Ecto neural progenitor cell (in vitro differentiated cells): ENCODE results near the gene ATP2C2.
"Not testable (repeated sequence)": the region's sequence is repeated elsewhere in the genome, so short reads cannot be mapped to it uniquely, and the experiment has no call there.

ENCODE experiments used
- DNase-seq: peaks from one replicate; pipeline ENCODE4 v3.0.0-alpha.2; 2018; ENCODE audit warnings: low spot score

The ATP2C2 gene

DNA sequence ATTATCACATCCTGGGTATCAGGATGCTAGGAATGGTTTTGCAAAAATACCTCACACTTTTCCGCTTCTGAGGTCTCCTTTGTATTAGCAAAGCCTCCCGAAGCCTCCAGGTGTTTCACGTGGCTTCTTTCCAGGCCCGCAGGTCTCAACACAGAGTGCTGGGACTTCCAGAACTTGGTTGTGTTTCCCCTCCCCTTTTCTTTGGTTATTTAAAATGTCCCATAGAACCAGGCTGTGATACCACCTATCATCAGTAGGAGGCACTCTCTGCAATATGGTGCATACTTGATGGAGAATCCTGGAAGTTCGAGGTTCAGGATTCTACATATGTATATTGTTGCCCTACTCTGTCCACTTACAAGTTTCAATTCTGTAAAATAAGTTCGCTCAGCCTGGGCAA lies 28.8 kb downstream of the ATP2C2 start:
- no peak for DNase-seq

DNA sequence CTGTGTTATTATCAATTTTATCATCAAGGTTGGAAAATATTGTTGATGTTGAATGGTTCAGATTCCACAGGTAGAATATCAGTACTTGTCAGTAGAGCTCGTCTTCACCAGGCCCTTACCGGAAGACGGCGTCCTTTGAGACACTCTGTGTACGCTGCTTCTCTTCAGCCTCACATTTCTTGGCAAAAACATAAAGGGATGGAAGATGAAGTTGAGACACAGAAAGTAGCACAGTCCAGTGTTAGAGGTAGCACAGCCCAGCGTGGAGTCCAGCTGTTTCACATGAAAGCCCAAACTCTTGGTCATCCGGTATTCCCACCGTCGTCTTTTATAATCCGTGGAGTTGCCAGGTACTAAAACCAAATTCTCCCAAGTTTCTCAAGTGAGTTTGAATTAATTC lies 30.4 kb downstream of the ATP2C2 start:
- no peak for DNase-seq

DNA sequence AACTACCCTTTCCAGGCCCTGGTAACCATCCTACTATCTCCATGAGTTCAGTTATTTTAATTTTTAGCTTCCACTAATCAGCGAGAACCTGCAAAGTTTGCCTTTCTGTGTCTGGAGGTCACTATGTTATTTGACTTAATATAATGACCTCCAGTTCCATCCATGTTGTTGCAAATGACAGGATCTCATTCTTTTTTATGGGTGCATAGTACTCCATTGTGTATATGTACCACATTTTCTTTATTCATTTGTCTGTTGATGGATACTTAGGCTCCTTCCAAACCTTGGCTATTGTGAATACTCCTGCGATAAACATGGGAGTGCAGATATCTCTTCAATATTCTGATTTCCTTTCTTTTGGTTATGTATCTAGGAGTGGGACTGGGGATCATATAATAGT lies 31.6 kb downstream of the ATP2C2 start:
- not testable (repeated sequence) for DNase-seq

DNA sequence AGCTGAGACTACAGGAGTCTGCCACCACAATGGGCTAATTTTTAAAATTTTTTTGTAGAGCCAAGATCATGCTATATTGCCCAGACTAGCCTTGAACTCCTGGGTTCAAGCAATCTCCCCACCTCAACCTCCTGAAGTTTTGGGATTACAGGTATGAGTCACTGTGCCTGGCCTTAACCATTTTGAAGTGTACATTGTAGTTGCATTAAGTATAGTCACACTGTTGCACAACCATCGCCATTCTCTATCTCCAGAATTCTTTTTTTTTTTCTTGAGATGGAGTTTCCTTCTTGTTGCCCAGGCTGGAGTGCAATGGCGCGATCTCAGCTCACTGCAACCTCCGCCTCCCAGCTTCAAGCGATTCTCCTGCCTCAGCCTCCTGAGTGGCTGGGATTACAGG lies 35.1 kb downstream of the ATP2C2 start:
- not testable (repeated sequence) for DNase-seq

DNA sequence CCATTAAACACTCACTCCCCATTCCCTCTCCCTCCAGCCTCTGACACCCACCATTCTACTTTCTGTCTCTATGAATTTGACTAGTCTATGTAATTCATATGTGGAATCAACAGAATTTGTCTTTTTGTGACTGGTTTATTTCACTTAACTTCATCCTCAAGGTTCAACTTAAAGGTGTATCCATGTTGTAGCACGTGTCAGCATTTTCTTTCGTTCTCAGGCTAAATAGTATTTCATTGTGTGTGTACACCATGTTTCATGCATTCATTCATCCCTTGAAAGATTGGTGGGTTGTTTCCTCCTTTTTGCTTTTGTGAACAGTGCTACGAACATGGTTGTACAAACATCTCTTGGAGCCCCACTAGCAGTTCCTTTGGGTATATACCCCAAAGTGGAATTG lies 36.0 kb downstream of the ATP2C2 start:
- DNase-seq, result no peak

DNA sequence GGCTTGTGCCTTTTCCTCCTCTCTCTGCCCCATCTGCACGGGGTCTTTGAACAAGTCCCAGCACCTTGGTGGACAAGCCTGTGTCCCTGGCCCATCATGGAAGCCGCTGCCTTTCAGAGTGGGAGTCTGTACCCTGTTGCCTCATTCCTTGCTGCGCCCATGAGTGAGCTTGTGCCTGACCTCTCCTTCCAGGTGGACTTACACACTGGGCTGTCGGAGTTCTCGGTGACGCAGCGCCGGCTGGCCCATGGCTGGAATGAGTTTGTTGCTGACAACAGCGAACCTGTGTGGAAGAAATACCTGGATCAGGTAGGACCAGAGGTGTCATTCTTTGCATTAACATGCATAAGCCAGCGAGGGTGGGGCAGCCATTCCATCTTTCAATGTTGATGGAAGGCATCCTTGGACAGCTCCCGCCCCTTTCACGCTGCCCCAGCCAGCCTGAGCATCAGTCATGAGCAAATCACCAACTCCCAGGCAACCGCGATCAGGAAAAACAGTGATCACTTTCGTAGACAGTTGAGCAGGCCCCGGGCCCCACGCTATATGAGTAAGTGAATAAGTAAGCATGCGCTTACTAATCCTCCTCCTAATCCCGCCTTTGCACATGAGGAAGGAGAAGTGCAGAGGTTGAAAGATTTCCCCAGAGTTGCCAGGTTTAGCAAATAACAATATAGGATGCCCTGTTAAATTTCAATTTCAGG lies 36.8 kb downstream of the ATP2C2 start:
- DNase-seq, result no peak

DNA sequence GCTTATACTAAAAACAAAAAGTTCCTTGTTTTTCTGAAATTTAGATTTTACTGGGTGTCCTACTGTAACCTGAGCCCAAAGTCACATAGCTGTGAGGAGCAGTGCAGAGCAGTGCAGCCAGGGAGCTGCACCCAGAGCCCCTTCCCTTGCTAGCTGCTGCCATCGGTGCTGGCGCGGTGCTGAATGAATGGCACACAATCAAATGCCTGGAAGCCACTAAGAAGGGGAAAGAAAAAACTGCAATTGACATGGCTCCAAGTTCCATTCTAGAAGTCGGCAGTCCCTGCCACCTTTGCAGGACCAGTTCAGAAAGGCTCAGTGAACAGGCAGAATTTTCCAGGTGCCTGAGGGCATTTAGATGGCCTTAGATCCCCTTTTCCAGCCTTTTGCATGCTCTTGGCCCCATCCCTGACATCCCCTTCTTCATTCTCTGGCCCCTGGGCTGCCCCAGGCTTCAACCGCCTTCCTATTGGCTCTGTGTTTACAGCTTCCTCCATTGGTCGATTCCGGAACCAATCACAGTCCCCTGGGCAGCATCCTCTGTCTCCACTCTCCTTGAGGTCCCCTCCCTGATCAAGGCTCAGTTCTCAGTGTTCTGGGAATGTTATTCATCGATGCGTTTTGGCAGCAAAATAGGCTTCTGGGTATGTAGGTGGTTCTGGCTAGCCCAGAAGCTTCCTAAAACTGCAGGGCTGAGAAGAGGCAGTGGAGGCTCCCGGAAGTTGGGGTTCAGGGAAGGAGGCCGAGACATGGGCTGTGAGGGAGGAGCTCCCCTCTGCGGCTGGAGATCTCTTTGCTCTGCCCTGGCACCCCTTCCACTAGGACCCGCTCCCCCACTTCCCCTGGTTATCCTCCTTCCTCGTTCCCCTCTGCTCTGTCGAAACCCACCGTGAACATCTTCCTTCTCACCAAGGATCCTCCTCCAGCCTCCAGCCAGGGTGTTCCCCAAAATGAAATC lies 37.9 kb downstream of the ATP2C2 start:
- DNase-seq, result no peak

DNA sequence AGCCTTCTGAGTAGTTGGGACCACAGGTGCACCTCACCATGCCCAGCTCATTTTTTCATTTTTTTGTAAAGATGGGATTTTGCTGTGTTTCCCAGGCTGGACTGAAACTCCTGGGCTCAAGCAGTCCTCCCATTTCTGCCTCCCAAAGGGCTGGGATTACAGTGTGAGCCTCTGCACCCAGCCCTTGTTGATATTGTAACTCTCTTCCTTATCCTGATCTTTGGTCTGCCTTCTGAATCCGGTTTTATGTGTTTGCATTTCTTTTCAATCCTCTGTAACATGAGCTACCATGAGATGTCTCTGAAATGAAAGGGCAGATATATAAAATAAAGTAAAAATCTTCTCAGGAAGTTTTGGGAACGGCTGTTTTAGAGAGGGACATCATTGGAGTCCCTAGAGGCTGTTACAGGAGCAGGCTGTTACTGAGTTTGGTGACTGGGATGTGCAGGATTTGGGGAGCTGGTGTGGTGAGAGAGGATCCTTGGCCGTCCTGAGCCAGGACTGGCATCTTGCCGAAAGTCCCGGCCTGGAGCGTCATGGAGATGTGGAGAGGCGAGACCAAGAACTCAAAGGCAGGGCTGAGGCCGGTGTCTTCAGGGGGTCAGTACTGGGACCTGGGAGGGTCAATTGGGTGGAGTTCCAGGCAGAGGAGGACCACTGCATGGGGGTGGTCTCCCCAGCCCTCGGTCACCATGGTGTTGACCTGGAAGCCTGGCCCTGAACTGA lies 39.4 kb downstream of the ATP2C2 start:
- DNase-seq, result no peak

DNA sequence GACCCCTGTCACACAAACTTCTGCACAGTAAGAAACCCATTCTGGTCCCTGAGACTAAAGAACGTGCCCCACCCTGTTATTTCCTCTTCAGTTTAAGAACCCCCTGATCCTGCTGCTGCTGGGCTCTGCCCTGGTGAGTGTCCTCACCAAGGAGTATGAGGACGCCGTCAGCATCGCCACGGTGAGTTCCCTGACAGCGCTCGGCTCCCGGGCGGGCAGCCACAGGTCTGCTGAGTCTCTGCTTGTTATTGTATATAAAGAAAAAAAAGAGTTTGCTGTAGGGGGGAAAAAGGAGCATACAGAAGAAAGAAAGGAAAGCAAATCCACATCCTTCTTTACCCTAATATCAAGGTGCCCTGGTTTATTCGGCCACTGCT lies 40.0 kb downstream of the ATP2C2 start:
- DNase-seq, result no peak

DNA sequence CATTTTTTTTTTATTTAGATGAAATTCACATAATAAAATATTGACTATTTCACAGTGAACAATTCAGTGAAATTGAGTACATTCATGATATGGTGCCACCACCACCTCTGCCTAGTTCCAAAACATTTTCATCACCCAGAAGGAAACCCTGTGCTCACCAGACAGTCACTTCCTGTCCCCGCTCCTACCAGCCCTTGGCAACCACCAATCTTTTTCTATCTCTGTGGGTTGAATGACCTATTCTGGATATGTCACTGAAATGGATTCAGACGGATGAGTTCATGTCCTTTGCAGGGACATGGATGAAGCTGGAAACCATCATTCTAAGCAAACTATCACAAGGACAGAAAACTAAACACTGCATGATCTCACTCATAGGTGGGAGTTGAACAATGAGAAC lies 40.5 kb downstream of the ATP2C2 start:
- DNase-seq, result no peak

DNA sequence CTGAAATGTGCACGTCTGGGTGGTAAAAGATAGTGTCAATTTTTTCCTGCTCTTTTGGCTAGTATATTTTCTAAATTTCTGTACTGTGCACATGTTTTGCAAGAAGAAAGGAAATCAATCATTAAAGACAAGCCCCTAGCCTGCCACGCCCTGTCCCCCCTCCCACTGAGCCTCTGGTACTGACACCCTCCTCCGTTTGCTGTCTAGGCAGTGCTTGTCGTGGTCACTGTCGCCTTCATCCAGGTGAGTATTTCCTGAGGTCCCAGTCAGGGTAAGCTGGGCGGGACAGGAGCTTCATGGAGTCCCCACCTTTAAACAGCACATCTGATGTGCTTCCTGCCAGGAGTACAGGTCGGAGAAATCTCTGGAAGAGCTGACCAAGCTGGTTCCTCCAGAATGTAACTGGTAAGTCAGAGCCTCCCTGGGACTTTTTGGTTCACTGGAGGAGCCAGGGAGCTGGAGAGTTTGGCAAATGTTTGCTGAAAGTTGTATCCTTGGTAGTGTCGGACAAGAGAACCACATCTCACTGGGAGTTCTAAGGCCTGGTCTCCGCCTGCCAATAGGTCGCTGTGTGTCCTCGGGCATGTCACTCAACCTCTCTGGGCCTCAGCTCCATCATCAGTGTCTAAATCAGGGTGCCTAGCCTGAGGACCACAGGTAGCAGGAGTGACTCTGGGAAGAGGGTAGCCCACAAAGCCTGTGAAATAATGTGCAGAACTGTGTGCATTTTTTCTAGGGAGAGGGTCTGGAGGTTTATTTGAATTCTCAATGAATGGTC lies 42.2 kb downstream of the ATP2C2 start:
- no peak for DNase-seq

DNA sequence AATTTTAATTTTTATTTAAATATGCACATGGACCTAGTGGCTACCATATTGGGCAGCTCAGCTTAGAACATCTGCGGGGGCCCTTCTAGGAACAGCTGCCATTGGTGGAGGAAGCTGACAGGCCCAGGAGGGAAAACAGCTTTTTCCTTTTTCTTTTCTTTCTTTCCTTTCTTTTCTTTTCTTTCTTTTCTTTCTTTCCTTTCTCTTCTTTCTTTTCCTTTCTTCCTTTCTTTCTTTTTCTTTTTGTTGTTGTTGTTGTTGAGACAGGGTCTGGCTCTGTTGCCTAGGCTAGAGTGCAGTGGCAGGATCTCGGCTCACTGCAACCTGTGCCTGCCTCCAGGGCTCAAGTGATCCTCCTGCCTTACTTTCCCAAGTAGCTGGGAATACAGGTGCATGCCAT lies 43.4 kb downstream of the ATP2C2 start:
- no peak for DNase-seq

DNA sequence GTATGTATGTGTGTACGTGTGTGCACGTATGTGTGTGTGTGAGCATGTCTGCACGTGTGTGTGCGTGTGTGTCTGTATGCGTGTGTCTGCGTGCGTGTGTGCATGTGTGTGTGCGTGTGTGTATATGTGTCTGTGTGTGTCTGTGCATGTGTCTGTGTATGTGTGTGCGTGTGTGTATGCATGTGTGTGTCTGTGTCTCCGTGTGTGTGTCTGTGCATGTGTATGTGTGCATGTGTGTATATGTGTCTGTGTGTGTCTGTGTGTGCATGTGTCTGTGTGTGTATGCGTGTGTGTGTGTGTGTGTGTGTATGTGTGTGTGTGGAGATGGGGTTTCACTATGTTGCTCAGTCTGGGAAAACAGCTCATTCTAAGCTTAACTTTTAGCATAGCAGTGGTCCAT lies 43.9 kb downstream of the ATP2C2 start:
- no peak for DNase-seq

DNA sequence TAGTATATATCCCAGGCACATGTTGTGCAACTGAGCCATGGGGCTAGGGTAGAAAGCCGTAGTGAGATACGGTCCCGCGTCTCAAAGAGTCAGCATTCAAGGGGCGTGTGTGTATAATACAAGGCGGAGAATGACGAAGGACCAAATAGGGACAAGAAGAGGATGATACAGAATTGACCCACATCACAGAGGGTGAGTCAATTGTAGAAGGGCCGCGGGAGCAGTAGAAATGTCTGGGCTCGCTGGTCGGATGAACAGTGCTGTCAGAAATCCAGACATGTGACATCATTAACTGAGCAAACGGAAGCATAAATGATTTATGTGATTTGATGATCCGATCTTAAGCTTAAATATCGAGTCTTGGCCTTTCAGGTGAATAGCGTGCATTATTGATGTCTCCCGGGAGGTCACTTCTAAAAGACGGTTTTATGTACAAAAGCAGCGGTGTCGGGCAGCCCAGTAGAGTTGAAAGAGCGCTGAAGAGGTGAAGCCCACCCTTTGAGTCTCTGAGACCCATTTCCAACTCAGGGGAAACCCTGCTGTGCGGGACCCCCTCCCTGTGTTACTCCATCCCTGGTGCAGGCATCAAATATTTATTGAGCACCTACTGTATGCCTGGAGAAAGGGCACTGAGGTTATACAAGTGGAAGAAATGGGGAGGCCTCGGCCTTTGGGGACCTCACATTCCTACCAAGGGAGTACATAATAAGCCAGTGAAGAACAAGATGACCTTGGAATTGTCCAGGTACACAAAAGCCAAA lies 45.1 kb downstream of the ATP2C2 start:
- no peak for DNase-seq

DNA sequence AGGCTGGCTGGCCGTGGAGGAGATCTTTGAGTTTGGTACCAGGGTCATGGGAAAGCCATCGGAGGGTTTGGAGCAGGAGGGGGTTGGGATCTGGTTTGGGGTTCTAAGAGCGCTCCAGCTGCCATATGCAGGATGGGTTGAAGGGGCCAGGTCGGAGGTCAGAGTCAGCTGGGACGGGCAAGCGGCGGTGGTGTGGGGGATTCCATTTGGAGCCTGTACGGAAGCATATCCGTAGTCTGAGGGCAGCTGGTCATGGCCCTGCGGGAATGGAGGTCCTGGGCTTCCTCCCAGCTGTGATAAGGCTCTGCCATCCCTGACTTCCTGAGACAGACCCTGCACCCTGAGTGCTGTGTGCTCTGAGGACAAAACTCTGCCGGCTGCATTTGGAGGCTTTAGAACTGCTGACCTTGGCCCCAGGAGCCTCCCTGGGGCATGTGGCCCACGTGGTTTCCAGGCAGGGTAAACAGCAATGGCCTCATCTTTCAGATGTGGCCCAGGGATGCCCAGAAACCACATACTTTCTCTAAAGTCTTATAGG lies 46.5 kb downstream of the ATP2C2 start:
- no peak for DNase-seq

DNA sequence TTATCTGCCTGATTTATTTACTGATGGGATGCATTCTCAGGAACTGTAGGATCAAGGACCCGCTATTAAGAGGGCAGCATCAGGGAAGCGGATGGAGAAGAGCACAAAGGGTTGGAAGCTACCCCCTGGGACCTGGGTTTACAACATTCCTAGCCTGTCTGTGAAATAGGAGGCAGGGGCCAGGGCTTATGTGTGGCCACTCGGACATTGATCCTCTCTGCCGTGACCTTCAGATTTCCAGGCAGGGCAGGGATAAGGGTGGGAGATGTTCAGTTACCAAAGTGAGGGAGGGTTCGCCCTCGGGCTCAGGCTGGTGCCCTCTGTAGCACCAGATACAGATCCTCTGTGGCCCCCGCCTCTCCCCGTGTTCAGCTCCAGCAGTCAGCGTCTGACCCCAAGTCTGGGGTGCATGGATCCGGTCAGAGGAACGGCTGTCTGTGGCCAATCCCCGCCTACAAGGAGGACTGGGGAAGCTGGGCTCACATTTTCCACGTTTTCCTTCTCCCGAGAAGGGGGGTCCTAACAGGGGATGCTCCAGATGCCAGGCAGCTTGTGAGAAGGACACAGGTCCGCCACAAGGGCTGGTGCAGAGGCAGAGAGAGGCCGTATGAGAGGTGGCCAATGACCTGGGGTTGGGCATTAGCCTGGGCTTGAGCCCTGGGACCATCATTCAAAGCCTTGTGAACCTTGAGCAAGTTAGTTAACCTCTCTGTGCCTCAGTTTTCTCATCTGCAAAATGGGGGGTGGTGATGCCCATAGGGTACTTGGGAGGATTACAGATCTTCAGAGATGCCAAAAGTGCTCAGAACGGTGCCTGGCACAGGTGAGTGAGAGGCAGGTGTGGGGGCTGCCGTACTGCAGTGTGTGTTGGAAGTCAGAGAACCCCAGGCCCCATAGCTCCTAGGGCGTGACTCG lies 48.3 kb downstream of the ATP2C2 start:
- no peak for DNase-seq

DNA sequence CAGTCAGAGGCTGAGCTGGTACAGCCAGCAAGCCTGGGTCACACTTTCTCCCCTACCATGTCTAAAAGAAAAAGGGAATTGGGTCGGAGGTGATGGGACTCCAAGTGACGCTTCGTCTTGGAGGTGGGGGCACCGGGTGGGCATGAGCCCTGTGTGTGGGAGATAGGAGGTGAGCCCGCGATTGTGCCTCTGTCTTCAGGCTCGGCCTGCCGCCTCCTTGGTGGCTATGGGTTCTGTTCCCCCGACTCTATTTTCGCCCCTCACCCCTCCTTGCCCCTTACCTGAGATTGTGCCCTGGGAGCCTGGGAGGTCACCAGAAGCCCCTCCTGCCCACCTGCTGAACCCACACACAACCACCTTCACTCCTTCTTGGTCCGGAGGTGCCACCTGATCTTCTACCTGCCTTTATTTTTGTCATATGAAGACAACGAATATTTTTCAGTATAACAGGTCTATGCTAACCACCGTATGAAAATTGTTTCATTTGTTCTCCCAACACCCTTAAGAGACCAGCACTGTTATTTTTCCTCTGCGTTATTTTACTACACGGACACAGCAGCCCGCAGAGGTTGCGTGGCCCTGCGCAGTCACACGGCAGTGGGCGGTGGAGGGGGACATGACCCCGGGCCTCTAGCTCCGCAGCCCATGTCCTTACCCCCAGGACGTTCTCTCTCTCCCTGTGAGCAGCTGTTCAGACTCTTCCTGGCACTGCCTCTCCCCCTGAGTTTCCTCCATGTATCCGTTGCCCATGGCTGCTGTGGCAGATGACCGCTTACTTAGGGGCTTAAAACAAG lies 49.9 kb downstream of the ATP2C2 start:
- DNase-seq, result no peak

DNA sequence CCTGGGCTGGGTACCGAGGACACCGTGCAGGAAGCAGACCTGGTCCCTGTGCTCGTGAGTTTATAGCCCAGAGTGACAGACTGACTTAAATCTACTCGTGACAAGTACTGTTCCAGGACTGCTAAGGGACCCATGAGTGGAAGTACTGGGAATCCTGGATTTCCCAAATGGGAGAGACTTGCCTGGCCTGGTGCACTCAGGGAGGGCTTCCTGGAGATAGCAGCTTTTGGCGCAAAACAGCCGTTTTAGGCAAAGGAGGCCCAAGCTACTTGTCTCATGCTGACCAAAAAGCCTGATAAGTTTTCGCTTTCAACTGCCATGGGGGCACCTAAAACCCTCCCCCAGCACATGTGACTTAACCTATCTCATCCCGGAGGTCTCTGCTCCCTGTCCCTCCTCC lies 51.4 kb downstream of the ATP2C2 start:
- no peak for DNase-seq

DNA sequence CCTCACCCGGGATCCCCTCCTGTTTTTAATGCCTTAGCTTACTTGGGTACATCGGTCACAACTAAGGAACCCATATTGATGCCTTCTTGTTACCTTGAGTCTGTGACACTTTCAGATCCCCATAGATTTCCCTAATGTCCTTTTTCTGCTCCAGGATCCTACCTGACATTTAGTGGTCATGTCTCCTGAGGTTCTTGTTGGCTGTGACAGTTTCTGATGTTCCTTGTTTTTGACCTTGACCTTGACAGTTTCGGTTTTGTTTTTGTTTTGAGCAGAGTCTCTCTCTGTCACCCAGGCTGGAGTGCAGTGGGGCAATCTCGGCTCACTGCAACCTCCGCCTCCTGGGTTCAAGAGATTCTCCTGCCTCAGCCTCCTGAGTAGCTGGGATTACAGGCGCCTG lies 52.2 kb downstream of the ATP2C2 start:
- DNase-seq, result not testable (repeated sequence)
